Left hindlimb (tissue), 1 donor: Measurements from ENCODE around the gene INPP5A.

Source experiments
- DNase-seq: peaks from one replicate; pipeline ENCODE4 v3.0.0-alpha.2; 2018

INPP5A gene

GRCh38 chr10:132616170-132616995, 78.8 kb downstream of the INPP5A start:
- no peak for DNase-seq

GRCh38 chr10:132616996-132617736, 79.6 kb downstream of the INPP5A start:
- DNase-seq, result no peak

GRCh38 chr10:132617737-132618052, 80.1 kb downstream of the INPP5A start:
- DNase-seq, result no peak

GRCh38 chr10:132618158-132618919, 80.8 kb downstream of the INPP5A start:
- DNase-seq, result no peak

- DNase-seq, result no peak
Observed at GRCh38 chr10:132619927-132620326, 82.3 kb downstream of the INPP5A start.

GRCh38 chr10:132624061-132624846, 86.7 kb downstream of the INPP5A start:
- no peak for DNase-seq

- DNase-seq, result no peak
Observed at GRCh38 chr10:132624847-132625471, 87.4 kb downstream of the INPP5A start.

- no peak for DNase-seq
Observed at GRCh38 chr10:132626019-132626760, 88.6 kb downstream of the INPP5A start.

- DNase-seq, result no peak
Observed at GRCh38 chr10:132626761-132627665, 89.4 kb downstream of the INPP5A start.

- DNase-seq, result peak; percentile 73
Observed at GRCh38 chr10:132627666-132628531, 90.3 kb downstream of the INPP5A start.

GRCh38 chr10:132628966-132629900, 91.6 kb downstream of the INPP5A start:
- DNase-seq, result no peak

- no peak for DNase-seq
Observed at GRCh38 chr10:132630156-132630555, 92.6 kb downstream of the INPP5A start.

GRCh38 chr10:132630666-132631337, 93.2 kb downstream of the INPP5A start:
- DNase-seq, result peak; percentile 80

GRCh38 chr10:132631338-132631735, 93.8 kb downstream of the INPP5A start:
- DNase-seq, result no peak

GRCh38 chr10:132632091-132632561, 94.5 kb downstream of the INPP5A start:
- DNase-seq, result no peak

- no peak for DNase-seq
Observed at GRCh38 chr10:132632851-132633684, 95.5 kb downstream of the INPP5A start.
